Effector memory CD4-positive, alpha-beta T cell (primary cell): Measurements from ENCODE around the gene CYP2B6.
"Not testable (repeated sequence)": the region's sequence is repeated elsewhere in the genome, so short reads cannot be mapped to it uniquely, and the experiment has no call there.

ENCODE experiments used
- DNase-seq, 3 donors: peaks; one replicate each; pipeline ENCODE4 v3.0.0-alpha.2; 2020
- H3K27ac ChIP-seq: 2 replicates; pipeline ENCODE4 v1.7.0; 2013; ENCODE audit warnings: mild to moderate bottlenecking, low read length, moderate library complexity; ENCODE audit not compliant: insufficient read depth, poor library complexity, severe bottlenecking
- H3K27me3 ChIP-seq: replicated peaks from 2 replicates; pipeline ENCODE4 v1.7.0; 2013; ENCODE audit warnings: mild to moderate bottlenecking, low read length; ENCODE audit not compliant: insufficient read depth, control insufficient read depth, poor library complexity, severe bottlenecking
- H3K36me3 ChIP-seq: 2 replicates; pipeline ENCODE4 v1.7.0; 2013; ENCODE audit warnings: mild to moderate bottlenecking, low read length, moderate library complexity; ENCODE audit not compliant: control insufficient read depth, insufficient read depth
- H3K4me1 ChIP-seq: 2 replicates; pipeline ENCODE4 v1.7.0; 2013; ENCODE audit warnings: low read length, mild to moderate bottlenecking; ENCODE audit not compliant: control insufficient read depth, insufficient read depth, poor library complexity, severe bottlenecking
- H3K4me3 ChIP-seq: 2 replicates; pipeline ENCODE4 v1.7.0; 2013; ENCODE audit warnings: low read length, low read depth, mild to moderate bottlenecking; ENCODE audit not compliant: insufficient read depth, poor library complexity, severe bottlenecking
- H3K9me3 ChIP-seq: 2 replicates; pipeline ENCODE4 v1.7.0; 2013; ENCODE audit warnings: mild to moderate bottlenecking, low read length, moderate library complexity; ENCODE audit not compliant: control insufficient read depth

CYP2B6 gene

DNA sequence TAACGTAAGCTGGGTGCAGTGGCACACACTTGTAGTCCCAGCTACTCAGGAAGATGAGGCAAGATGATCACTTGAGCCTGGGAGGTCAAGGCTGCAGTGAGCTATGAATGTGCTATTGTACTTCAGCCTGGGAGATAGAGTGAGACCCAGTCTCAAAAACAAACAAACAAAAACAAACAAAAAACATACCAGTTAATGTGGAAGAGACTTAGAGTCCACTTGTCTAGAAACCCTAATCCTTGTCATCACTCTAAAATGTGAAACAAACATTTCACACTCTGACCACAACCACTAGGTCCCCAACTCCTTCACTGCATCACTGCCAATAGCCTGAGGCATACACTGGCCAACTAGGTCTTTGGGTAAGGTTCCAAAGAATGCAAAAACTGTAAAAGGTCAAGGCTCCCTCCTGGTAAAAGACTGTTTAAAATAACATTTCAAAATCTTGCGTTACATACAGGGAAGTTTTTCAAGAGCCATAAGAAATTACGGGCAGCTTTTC lies 28.6 kb upstream of the CYP2B6 start:
- no peak for DNase-seq
- Histone ChIP-seq H3K9me3 (no peaks in the 10 kb centered on the region), H3K27me3 (no peaks in the 10 kb centered on the region), H3K36me3 (no peaks in the 10 kb centered on the region), H3K4me1 (no peaks in the 10 kb centered on the region), H3K27ac (no peak overlapping the region), H3K4me3 (no peak overlapping the region)

DNA sequence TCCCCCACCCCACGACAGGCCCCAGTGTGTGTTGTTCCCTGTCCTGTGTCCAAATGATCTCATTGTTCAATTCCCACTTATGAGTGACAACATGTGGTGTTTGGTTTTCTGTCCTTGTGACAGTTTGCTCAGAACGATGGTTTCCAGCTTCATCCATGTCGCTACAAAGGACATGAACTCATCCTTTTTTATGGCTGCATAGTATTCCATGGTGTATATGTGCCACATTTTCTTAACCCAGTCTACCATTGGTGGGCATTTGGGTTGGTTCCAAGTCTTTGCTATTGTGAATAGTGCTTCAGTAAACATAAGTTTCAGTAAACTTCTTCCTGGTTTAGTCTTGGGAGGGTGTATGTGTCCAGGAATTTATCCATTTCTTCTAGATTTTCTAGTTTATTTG lies 26.7 kb upstream of the CYP2B6 start:
- H3K4me1 ChIP-seq, H3K27me3 ChIP-seq, H3K9me3 ChIP-seq, H3K27ac ChIP-seq, H3K4me3 ChIP-seq, DNase-seq, H3K36me3 ChIP-seq: not testable (repeated sequence)

DNA sequence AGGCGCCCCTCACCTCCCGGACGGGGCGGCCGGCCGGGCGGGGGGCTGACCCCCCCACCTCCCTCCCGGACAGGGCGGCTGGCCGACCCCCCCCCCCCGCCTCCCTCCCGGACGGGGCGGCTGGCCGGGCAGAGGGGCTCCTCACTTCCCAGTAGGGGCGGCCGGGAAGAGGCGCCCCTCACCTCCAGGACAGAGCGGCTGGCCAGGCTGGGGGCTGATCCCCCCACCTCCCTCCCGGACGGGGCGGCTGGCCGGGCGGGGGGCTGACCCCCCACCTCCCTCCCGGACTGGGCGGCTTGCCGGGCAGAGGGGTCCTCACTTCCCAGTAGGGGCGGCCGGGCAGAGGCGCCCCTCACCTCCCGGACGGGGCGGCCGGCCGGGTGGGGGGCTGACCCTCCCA lies 25.7 kb upstream of the CYP2B6 start:
- not testable (repeated sequence) for H3K36me3 ChIP-seq, H3K4me3 ChIP-seq, H3K9me3 ChIP-seq, H3K27ac ChIP-seq, DNase-seq, H3K27me3 ChIP-seq
- peaks cover 11% of the 10 kb centered on the region for H3K4me1 ChIP-seq

DNA sequence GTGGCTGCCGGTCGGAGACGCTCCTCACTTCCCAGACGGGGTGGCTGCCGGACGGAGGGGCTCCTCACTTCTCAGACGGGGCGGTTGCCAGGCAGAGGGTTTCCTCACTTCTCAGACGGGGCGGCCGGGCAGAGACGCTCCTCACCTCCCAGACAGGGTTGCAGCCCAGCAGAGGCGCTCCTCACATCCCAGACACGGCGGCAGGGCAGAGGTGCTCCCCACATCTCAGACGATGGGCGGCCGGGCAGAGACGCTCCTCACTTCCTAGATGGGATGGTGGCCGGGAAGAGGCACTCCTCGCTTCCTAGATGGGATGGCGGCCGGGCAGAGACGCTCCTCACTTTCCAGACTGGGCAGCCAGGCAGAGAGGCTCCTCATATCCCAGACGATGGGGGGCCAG lies 24.5 kb upstream of the CYP2B6 start:
- H3K4me3 ChIP-seq, DNase-seq, H3K27ac ChIP-seq, H3K9me3 ChIP-seq, H3K27me3 ChIP-seq, H3K36me3 ChIP-seq: not testable (repeated sequence)
- peaks cover 17% of the 10 kb centered on the region for H3K4me1 ChIP-seq

DNA sequence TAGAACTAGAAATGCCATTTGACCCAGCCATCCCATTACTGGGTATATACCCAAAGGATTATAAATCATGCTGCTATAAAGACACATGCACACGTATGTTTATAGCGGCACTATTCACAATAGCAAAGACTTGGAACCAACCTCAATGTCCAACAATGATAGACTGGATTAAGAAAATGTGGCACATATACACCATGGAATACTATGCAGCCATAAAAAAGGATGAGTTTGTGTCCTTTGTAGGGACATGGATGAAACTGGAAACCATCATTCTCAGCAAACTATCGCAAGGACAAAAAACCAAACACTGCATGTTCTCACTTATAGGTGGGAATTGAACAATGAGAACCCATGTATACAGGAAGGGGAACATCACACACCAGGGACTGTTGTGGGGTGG lies 23.0 kb upstream of the CYP2B6 start:
- DNase-seq, H3K4me3 ChIP-seq, H3K36me3 ChIP-seq, H3K27ac ChIP-seq, H3K27me3 ChIP-seq, H3K9me3 ChIP-seq: not testable (repeated sequence)
- peaks cover 17% of the 10 kb centered on the region for H3K4me1 ChIP-seq

DNA sequence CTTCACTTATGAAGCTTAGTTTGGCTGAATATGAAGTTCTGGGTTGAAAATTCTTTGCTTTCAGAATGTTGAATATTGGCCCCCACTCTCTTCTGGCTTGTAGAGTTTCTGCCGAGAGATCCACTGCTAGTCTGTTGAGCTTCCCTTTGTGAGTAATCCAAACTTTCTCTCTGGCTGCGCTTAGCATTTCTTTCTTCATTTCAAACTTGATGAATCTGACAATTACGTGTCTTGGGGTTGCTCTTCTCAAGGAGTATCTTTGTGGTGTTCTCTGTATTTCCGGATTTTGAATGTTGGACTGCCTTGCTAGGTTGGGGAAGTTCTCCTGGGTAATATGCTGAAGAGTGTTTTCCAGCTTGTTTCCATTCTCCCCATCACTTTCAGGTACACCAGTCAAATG lies 21.4 kb upstream of the CYP2B6 start:
- H3K4me3 ChIP-seq, DNase-seq, H3K27me3 ChIP-seq, H3K36me3 ChIP-seq, H3K9me3 ChIP-seq: not testable (repeated sequence)
- Histone ChIP-seq H3K27ac (peak overlapping the region; percentile 28), H3K4me1 (peaks cover 17% of the 10 kb centered on the region)

DNA sequence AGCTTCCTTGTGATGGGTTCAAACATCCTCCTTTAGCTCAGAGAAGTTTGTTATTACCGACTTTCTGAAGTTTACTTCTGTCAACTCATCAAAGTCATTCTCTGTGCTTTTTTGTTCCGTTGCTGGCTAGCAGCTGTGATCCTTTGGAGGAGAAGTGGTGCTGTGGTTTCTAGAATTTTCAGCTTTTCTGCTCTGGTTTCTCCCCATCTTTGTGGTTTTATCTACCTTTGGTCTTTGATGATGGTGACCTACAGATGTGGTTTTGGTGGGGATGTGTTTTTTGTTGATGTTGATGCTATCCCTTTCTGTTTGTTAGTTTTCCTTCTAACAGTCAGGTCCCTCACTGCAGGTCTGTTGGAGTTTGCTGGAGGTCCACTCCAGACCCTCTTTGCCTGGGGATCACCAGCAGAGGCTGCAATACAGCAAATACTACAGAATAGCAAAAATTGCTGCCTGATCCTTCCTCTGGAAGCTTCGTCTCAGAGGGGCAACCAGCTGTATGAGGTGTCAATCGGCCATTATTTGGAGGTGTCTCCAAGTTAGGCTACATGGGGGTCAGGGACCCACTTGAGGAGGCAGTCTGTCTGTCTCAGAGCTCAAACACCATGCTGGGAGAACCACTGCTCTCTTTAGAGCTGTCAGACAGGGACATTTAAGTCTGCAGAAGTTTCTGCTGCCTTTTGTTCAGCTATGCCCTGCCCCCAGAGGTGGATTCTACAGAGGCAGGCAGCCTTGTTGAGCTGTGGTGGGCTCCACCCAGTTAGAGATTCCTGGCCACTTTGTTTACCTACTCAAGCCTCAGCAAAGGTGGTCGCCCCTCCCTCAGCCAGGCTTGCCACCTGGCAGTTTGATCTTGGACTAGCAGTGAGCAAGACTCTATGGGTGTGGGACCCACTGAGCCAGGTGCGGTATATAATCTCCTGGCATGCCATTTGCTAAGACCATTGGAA lies 20.4 kb upstream of the CYP2B6 start:
- H3K9me3 ChIP-seq, H3K27me3 ChIP-seq, H3K36me3 ChIP-seq, H3K27ac ChIP-seq, H3K4me3 ChIP-seq: not testable (repeated sequence)
- DNase-seq, result peak; percentile 1 to 17 (median 16)
- H3K4me1 ChIP-seq, result peaks cover 17% of the 10 kb centered on the region

DNA sequence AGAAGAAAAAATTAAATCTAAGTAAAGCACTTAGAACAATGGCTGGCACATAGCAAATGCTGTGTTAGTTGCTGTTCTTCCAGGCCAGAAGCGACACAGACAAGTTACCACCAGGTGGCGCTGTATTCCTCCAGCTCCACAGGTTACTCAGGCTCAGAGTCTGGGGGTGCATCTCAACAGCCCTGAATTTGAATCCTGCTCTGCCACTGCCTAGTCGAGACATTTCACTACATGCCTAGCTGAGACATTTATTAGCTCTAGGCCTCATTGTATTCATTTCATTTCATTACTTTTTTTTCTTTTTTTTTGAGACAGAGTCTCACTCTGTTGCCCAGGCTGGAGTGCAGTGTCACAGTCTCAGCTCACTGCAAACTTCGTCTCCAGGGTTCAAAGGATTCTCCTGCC lies 16.4 kb upstream of the CYP2B6 start:
- Histone ChIP-seq H3K4me3 (no peak overlapping the region), H3K9me3 (no peaks in the 10 kb centered on the region), H3K27me3 (no peaks in the 10 kb centered on the region), H3K4me1 (peaks cover 13% of the 10 kb centered on the region), H3K36me3 (no peaks in the 10 kb centered on the region), H3K27ac (no peak overlapping the region)
- peak; percentile 50 to 68 (median 56) for DNase-seq

DNA sequence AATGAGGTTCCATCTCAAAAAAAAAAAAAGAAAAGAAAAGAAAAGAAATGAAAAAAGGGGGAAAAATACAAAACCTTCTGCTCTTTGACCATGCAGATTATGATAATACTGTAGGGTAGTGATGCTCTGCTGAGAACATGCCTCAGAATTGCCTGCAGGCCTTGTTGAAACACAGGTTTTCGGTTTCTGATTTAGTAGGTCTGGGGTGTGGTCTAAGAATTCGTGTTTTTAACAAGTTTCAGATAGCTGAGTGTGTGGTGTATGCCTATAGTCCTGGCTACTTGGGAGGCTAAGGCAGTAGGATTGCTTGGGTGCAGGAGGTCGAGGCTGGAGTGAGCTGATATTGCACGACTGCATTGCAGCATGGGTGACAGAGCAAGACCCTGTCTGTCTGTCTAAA lies 14.9 kb upstream of the CYP2B6 start:
- no peaks in the 10 kb centered on the region for H3K36me3 ChIP-seq
- H3K9me3 ChIP-seq, result no peaks in the 10 kb centered on the region
- H3K4me1 ChIP-seq, result no peaks in the 10 kb centered on the region
- H3K27ac ChIP-seq, result no peak overlapping the region
- H3K27me3 ChIP-seq, result no peaks in the 10 kb centered on the region
- no peak for DNase-seq
- H3K4me3 ChIP-seq, result no peak overlapping the region

DNA sequence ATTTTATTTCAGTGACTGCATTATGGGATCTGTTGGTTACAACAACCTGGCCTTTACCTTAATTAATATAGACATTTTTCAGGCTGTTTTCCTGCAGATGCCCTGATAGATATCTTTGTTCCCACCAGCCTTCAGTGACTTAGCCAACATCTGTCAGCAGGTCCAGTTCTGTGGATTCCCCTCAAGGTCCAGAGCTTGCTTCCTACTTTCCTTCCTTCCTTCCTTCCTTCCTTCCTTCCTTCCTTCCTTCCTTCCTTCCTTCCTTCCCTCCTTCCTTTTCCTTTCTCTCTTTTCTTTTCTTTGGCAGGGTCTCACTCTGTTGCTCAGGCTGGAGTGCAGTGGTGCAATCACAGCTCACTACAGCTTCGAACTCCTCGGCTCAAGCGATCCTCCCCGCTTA lies 14.4 kb upstream of the CYP2B6 start:
- no peaks in the 10 kb centered on the region for H3K4me1 ChIP-seq
- no peak overlapping the region for H3K4me3 ChIP-seq
- no peak overlapping the region for H3K27ac ChIP-seq
- no peaks in the 10 kb centered on the region for H3K27me3 ChIP-seq
- no peaks in the 10 kb centered on the region for H3K36me3 ChIP-seq
- H3K9me3 ChIP-seq, result no peaks in the 10 kb centered on the region
- DNase-seq, result no peak
